Esophagus muscularis mucosa (tissue), 4 donors: Measurements from ENCODE around the gene DHX35. TPM values are rescaled to one million over a fixed set of nuclear protein-coding genes. Genes with fewer than 3 reads are reported as not detected.

Experiments
- DNase-seq: peaks from one replicate; pipeline ENCODE4 v3.0.0-alpha.2; 2017; ENCODE audit errors: extremely low spot score
- H3K27ac ChIP-seq, 4 donors: fragments of 200-600 bp; sonication (generic); replicated peaks in 1 of 4; 1 replicate in 3 of 4; 2 replicates in 1 of 4; pipeline ENCODE4 v1.5.1; 2016 to 2019; ENCODE audit warnings: mild to moderate bottlenecking in 1 of 4
- H3K27me3 ChIP-seq, 4 donors: fragments of 200-600 bp; sonication (generic); one replicate each; pipeline versions ENCODE4 v1.5.1 to v1.6.0; 2016 to 2019
- H3K36me3 ChIP-seq, 4 donors: fragments of 200-600 bp; sonication (generic); one replicate each; pipeline ENCODE4 v1.5.1; 2016 to 2019
- H3K4me1 ChIP-seq, 4 donors: fragments of 200-600 bp; sonication (generic); one replicate each; pipeline ENCODE4 v1.5.1; 2016 to 2019
- H3K4me3 ChIP-seq, 4 donors: fragments of 200-600 bp; sonication (generic); 1 replicate in 2 of 4; 2 replicates in 2 of 4; pipeline ENCODE4 v1.5.1; 2016 to 2019; ENCODE audit warnings: mild to moderate bottlenecking in 4 of 4, moderate library complexity in 1 of 4
- H3K9me3 ChIP-seq, 4 donors: fragments of 200-600 bp; sonication (generic); 1 replicate in 3 of 4; 2 replicates in 1 of 4; pipeline ENCODE4 v1.5.1; 2016 to 2019
- EP300 ChIP-seq: sonication (generic); formaldehyde crosslinking; IDR thresholded peaks from one replicate; pipeline ENCODE4 v1.6.1; 2017; ENCODE audit warnings: antibody characterized with exemption
- POLR2A ChIP-seq: fragments of 450-650 bp; IDR thresholded peaks from one replicate; pipeline ENCODE4 v1.6.1; 2017; ENCODE audit warnings: antibody characterized with exemption, moderate library complexity, mild to moderate bottlenecking, low read depth
- POLR2AphosphoS5 ChIP-seq, 2 donors: sonication (generic); formaldehyde crosslinking; IDR thresholded peaks; one replicate each; pipeline ENCODE4 v1.6.1; 2017; ENCODE audit warnings: antibody characterized with exemption in 2 of 2
- WGBS: methylation state at CpG from one replicate; pipeline ENCODE4 v1.1.5; 2018; 5-methylcytosine and 5-hydroxymethylcytosine counted together
- intact Hi-C: fragments of 100-400 bp; cut with DNase I; formaldehyde crosslinking; loops from one replicate; pipeline ENCODE4 v1.15.1; 2023
- total RNA-seq, 4 donors: library from RNA; depleted of rRNA; stranded (reverse); fragments of >200 nt; gene quantifications; one replicate each; pipeline versions ENCODE4 v1.1.0 to v1.2.1, GENCODE V29; 2016
- TF ChIP-seq, protein P1 (sequence below), 3 experiments: fragments of 200-600 bp in 2 of 3; fragments of 450-650 bp in 1 of 3; sonication (generic) in 2 of 3; IDR thresholded peaks; one replicate each; pipeline ENCODE4 v1.5.1; 2017 to 2019; ENCODE audit warnings: antibody characterized with exemption in 3 of 3, mild to moderate bottlenecking in 2 of 3, moderate library complexity in 1 of 3

DHX35 gene
- total RNA-seq, 4 donors from 2014 or later, result 19.7 to 31.7 (median 24.5) TPM

- TF ChIP-seq POLR2AphosphoS5 (IDR thresholded peaks at IDR 0.05) (no peak), EP300 (no peak), POLR2A (no peak)
- TF ChIP-seq, protein P1, sequence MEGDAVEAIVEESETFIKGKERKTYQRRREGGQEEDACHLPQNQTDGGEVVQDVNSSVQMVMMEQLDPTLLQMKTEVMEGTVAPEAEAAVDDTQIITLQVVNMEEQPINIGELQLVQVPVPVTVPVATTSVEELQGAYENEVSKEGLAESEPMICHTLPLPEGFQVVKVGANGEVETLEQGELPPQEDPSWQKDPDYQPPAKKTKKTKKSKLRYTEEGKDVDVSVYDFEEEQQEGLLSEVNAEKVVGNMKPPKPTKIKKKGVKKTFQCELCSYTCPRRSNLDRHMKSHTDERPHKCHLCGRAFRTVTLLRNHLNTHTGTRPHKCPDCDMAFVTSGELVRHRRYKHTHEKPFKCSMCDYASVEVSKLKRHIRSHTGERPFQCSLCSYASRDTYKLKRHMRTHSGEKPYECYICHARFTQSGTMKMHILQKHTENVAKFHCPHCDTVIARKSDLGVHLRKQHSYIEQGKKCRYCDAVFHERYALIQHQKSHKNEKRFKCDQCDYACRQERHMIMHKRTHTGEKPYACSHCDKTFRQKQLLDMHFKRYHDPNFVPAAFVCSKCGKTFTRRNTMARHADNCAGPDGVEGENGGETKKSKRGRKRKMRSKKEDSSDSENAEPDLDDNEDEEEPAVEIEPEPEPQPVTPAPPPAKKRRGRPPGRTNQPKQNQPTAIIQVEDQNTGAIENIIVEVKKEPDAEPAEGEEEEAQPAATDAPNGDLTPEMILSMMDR (IDR thresholded peaks at IDR 0.05), result no peak
- intact Hi-C loops, result no loop called here
- DNase-seq, result no peak
- no peak overlapping the region for H3K4me3 ChIP-seq
- H3K4me1 ChIP-seq, result no peaks in the 10 kb centered on the region
- WGBS, result 81% methylated on average over 5 of the region's 5 CpGs
- peaks cover 0 to 6% (median 4%) of the 10 kb centered on the region in 4 donors for H3K9me3 ChIP-seq
- H3K36me3 ChIP-seq, result no peaks in the 10 kb centered on the region
- peaks cover 0 to 46% (median 0%) of the 10 kb centered on the region in 4 donors for H3K27me3 ChIP-seq
- no peak overlapping the region for H3K27ac ChIP-seq
Measured at GRCh38 chr20:39067526-39068216, 105.5 kb downstream of the DHX35 start.

DNA sequence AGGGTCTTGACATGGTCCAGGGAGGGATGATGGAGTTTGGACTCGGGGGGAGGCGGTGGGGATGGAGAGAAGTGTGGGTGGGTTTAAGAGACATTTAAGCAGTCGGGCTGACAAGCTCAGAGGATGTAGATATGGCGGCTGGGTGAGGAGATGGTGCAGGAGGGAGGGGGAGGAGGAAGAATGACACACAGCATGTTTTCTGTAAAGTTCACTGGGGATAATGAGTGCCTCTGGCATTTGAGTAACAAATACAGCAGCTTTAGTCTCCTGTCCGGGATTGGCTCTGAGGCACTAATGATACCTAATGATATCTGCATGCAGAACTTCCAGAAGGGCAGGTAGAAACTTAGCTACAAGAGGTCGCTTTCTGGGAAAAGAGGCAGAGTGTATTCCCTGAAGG, 107.8 kb downstream of the DHX35 start:
- WGBS, result 48% methylated on average over 6 of the region's 6 CpGs
- no peaks in the 10 kb centered on the region for H3K36me3 ChIP-seq
- intact Hi-C loops, result no loop called here
- H3K27ac ChIP-seq, result no peak overlapping the region
- no peak overlapping the region for H3K4me3 ChIP-seq
- H3K4me1 ChIP-seq, result no peaks in the 10 kb centered on the region
- H3K9me3 ChIP-seq, result peaks cover 0 to 6% (median 4%) of the 10 kb centered on the region in 4 donors
- TF ChIP-seq, protein P1 (IDR thresholded peaks at IDR 0.05), result no peak
- TF ChIP-seq EP300 (no peak), POLR2AphosphoS5 (IDR thresholded peaks at IDR 0.05) (no peak), POLR2A (no peak)
- peaks cover 0 to 57% (median 0%) of the 10 kb centered on the region in 4 donors for H3K27me3 ChIP-seq
- no peak for DNase-seq

DNA sequence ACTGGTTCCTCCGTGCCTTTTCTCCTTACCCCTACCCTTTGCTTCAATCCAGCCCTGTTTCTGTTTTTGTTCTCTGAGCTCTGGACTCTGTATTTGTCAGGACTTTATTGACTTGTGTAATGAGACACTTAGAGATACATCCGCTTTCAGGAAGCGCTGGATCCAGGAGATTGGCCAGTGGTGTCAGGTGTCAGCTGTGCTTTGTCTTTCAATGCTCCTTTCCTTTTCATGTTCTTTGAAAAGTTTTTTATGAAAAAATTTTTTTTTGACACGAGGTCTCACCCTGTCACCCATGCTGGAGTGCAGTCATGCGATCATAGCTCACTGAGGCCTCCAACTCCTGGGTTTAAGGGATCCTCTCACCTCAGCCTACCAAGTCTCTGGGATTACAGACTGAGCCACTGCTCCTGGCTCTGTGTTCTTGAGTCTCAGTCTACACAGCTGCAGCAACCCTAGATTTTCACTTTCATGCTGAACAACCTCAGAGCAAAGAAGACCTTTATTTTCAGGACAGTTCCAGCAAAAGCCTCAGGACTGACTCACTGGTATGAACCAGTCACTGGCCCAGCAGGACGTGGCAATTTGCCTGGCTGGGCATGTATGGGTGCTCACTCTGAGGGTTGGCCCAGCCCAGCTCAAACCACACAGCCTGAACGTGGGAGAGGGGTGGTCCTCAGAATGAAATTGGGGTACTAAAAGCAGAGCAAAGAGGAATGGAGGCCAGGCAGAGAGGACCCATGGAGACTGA, 108.5 kb downstream of the DHX35 start:
- TF ChIP-seq, protein P1 (IDR thresholded peaks at IDR 0.05), result no peak
- TF ChIP-seq EP300 (no peak), POLR2A (no peak), POLR2AphosphoS5 (IDR thresholded peaks at IDR 0.05) (no peak)
- intact Hi-C loops, result no loop called here
- Histone ChIP-seq H3K27me3 (peaks cover 0 to 60% (median 0%) of the 10 kb centered on the region in 4 donors), H3K27ac (no peak overlapping the region), H3K36me3 (no peaks in the 10 kb centered on the region), H3K4me3 (no peak overlapping the region), H3K9me3 (peaks cover 0 to 6% (median 4%) of the 10 kb centered on the region in 4 donors), H3K4me1 (no peaks in the 10 kb centered on the region)
- DNase-seq, result no peak
- WGBS, result 58% methylated on average over 7 of the region's 7 CpGs

DNA sequence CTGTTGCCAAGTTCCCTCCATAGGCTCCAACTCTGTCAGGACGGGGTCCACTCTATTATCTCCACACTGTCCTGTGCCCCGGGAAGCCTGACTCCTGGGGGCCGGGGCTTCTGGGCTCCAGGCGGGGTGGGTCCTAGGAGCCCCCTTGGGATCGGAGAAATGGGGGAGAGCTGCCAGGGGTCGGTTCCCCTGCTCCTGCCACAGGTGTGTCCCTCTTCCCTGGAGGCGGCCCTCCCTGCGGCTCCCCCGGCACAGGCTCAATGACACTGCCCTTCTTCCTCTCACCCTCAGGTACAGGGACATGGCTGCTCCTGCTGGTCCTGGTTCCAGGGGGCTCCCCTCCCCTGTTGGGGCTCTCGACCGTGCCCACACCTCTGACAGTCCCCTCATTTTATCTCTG, 110.0 kb downstream of the DHX35 start:
- no peak for DNase-seq
- no peak overlapping the region for H3K27ac ChIP-seq
- intact Hi-C loops, result no loop called here
- peaks cover 0 to 72% (median 0%) of the 10 kb centered on the region in 4 donors for H3K27me3 ChIP-seq
- TF ChIP-seq POLR2A (no peak), EP300 (no peak), POLR2AphosphoS5 (IDR thresholded peaks at IDR 0.05) (no peak)
- TF ChIP-seq, protein P1 (IDR thresholded peaks at IDR 0.05), result no peak
- no peaks in the 10 kb centered on the region for H3K36me3 ChIP-seq
- H3K4me3 ChIP-seq, result no peak overlapping the region
- no peaks in the 10 kb centered on the region for H3K4me1 ChIP-seq
- 88% methylated on average over 6 of the region's 11 CpGs for WGBS
- H3K9me3 ChIP-seq, result peaks cover 0 to 6% (median 4%) of the 10 kb centered on the region in 4 donors
